Measurements from ENCODE around the gene TM7SF2. TPM values are rescaled to one million over a fixed set of nuclear protein-coding genes. Genes with fewer than 3 reads are reported as not detected.

Gene TM7SF2
- polyA plus RNA-seq, 3 donors: 1.8 to 4.5 (median 1.8) TPM

DNA sequence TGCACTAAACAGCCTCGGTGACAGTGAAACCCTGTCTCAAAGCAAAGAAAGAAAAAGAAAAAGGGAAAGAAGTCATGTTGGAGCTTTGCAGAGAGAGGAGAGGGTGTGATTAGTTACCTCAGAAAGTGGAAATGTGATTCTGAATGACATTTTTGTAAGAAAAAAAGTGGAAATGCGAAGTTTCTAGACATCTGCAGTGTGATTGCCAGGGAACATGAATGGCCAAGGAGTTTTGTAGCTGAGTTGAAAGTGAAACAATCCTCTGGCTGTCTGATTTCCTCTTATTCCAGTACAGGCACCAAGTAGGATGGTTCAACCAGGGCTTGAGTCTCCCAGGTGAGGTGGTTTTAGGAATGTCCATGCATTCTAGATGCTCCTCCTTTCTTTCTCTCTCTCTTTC, 40.5 kb downstream of the TM7SF2 start:
- no peaks in the 10 kb centered on the region for H3K79me2 ChIP-seq (ENCODE audit: insufficient read depth, low read length)
- peak; percentile 22 to 45 (median 43) for DNase-seq
- no peak for TF ChIP-seq CTCF (IDR thresholded peaks at IDR 0.05)
- intact Hi-C loops (cut with micrococcal nuclease): no loop called here
- no peaks in the 10 kb centered on the region for H3K36me3 ChIP-seq (replicated peaks in 1 of 2; ENCODE audit: control insufficient read depth in 1 of 2, insufficient read depth in 2 of 2, low read length in 2 of 2)
- peak overlapping the region; percentile 87 to 98 (median 96) for H3K27ac Mint-ChIP-seq
- H3K9me3 ChIP-seq (replicated peaks in 1 of 2; ENCODE audit: control insufficient read depth in 1 of 2, insufficient read depth in 1 of 2, low read length in 2 of 2): peaks cover 3 to 4% of the 10 kb centered on the region in 2 donors
- peak overlapping the region; percentile 70 to 77 for H3K27ac ChIP-seq (ENCODE audit: low read depth in 1 of 2, low read length in 2 of 2)
- peaks cover 53% of the 10 kb centered on the region for H3K4me1 Mint-ChIP-seq
- H3K36me3 Mint-ChIP-seq: no peaks in the 10 kb centered on the region
- H3K27me3 ChIP-seq (ENCODE audit: control insufficient read depth in 2 of 2, insufficient read depth in 2 of 2, low read length in 2 of 2): no peaks in the 10 kb centered on the region
- 13% methylated on average over 2 of the region's 2 CpGs for WGBS (ENCODE audit: insufficient coverage)
- peaks cover 0 to 2% (median 0%) of the 10 kb centered on the region in 3 donors for H3K27me3 Mint-ChIP-seq (ENCODE audit: low read depth in 3 of 3)
- peaks cover 0 to 4% (median 3%) of the 10 kb centered on the region in 7 donors for H3K9me3 Mint-ChIP-seq
- H4K20me1 ChIP-seq (ENCODE audit: insufficient read depth, low read length): no peaks in the 10 kb centered on the region
- peak overlapping the region in 1 of 3 experiments; percentile 24 for H3K4me3 ChIP-seq (replicated peaks in 1 of 3; ENCODE audit: low read depth in 2 of 3, low read length in 3 of 3)
- H3K4me2 ChIP-seq (replicated peaks; ENCODE audit: extremely low read depth, low read length, poor library complexity, severe bottlenecking): peak overlapping the region; percentile 62
- H3K4me3 Mint-ChIP-seq: peak overlapping the region; percentile 16 to 77
- H3K4me1 ChIP-seq (ENCODE audit: control insufficient read depth in 1 of 2, insufficient read depth in 2 of 2, low read length in 2 of 2): peaks cover 47 to 58% of the 10 kb centered on the region in 2 donors
- H2AFZ ChIP-seq (ENCODE audit: insufficient read depth, low read depth, low read length, poor library complexity, severe bottlenecking): peak overlapping the region; percentile 30
- no peak overlapping the region for H3K9ac ChIP-seq (ENCODE audit: insufficient read depth, low read length, poor library complexity, severe bottlenecking)

DNA sequence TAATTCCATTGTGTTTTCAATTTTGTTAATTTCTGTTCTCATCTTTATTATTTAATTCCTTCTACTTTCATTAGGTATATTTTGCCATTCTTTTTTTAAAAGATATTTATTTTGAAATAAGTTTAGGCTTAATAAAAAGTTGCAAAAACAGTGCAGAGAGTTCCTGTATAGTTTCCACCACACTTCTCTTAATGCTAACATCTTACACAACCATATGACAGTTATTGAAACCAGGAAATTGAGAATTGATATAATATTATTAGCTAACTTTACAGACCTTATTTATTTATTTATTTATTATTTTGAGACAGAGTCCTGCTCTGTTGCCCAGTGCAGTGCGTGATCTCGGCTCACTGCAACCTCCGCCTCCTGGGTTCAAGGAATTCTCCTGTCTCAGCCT, 44.6 kb downstream of the TM7SF2 start:
- no peaks in the 10 kb centered on the region for H3K36me3 Mint-ChIP-seq
- H3K4me3 ChIP-seq (replicated peaks in 1 of 3; ENCODE audit: low read depth in 2 of 3, low read length in 3 of 3): no peak overlapping the region
- no peaks in the 10 kb centered on the region for H3K27me3 ChIP-seq (ENCODE audit: control insufficient read depth in 2 of 2, insufficient read depth in 2 of 2, low read length in 2 of 2)
- 100% methylated on average over 3 of the region's 3 CpGs for WGBS (ENCODE audit: insufficient coverage)
- H3K9me3 Mint-ChIP-seq: no peaks in the 10 kb centered on the region
- H3K9ac ChIP-seq (ENCODE audit: insufficient read depth, low read length, poor library complexity, severe bottlenecking): no peak overlapping the region
- H3K4me1 ChIP-seq (ENCODE audit: control insufficient read depth in 1 of 2, insufficient read depth in 2 of 2, low read length in 2 of 2): peaks cover 28 to 34% of the 10 kb centered on the region in 2 donors
- no peaks in the 10 kb centered on the region for H3K9me3 ChIP-seq (replicated peaks in 1 of 2; ENCODE audit: control insufficient read depth in 1 of 2, insufficient read depth in 1 of 2, low read length in 2 of 2)
- no peaks in the 10 kb centered on the region for H4K20me1 ChIP-seq (ENCODE audit: insufficient read depth, low read length)
- intact Hi-C loops (cut with micrococcal nuclease): no loop called here
- H2AFZ ChIP-seq (ENCODE audit: insufficient read depth, low read depth, low read length, poor library complexity, severe bottlenecking): no peak overlapping the region
- TF ChIP-seq CTCF (IDR thresholded peaks at IDR 0.05): no peak
- H3K27ac Mint-ChIP-seq: peak overlapping the region in 4 of 7 donors; percentile 16 to 82 (median 38)
- H3K27me3 Mint-ChIP-seq (ENCODE audit: low read depth in 3 of 3): peaks cover 0 to 1% (median 0%) of the 10 kb centered on the region in 3 donors
- H3K4me3 Mint-ChIP-seq: no peak overlapping the region
- H3K4me2 ChIP-seq (replicated peaks; ENCODE audit: extremely low read depth, low read length, poor library complexity, severe bottlenecking): no peak overlapping the region
- DNase-seq: no peak
- no peaks in the 10 kb centered on the region for H3K79me2 ChIP-seq (ENCODE audit: insufficient read depth, low read length)
- peak overlapping the region in 1 of 2 donors; percentile 2 for H3K27ac ChIP-seq (ENCODE audit: low read depth in 1 of 2, low read length in 2 of 2)
- no peaks in the 10 kb centered on the region for H3K36me3 ChIP-seq (replicated peaks in 1 of 2; ENCODE audit: control insufficient read depth in 1 of 2, insufficient read depth in 2 of 2, low read length in 2 of 2)
- peaks cover 35% of the 10 kb centered on the region for H3K4me1 Mint-ChIP-seq
